ENCODE data around the gene RAB5B.

DNA sequence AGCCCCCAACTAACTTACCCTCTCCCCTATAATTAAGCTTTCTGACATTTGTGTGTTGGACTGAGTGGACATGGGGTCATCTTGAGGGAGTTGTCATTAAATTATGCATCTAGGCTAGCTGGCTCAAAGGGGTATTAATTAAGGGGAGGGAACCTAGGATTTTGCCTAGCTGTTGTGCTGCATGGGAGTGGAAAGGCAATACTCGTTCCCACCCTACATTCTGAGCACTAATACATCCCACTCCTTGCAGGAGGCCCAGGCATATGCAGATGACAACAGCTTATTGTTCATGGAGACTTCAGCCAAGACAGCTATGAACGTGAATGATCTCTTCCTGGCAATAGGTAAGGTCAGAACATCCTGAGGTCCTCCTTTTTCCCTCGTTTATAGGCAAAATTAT lies 17.2 kb downstream of the RAB5B start:
- TF ChIP-seq JUND (IDR thresholded peaks at IDR 0.05) (no peak), CTCF (IDR thresholded peaks at IDR 0.05 in 2 of 3, conservative IDR thresholded peaks at IDR 0.05 in 1 of 3; ENCODE audit: borderline replicate concordance in 1 of 3, insufficient read depth in 1 of 3, low read depth in 2 of 3, low read length in 2 of 3) (no peak), POLR2A (IDR thresholded peaks at IDR 0.05; ENCODE audit: borderline replicate concordance, extremely low read depth, insufficient read depth, insufficient read length) (no peak)
